ENCODE results near the gene APLF.

Gene APLF

GRCh38 chr2:68467077-68467960 lies at the start of gene APLF, which contains the start of gene FBXO48:
TSS of gene APLF (plus strand) at chr2:68467585. CDS start at chr2:68467732, 147 bp downstream.
TSS of gene FBXO48 (minus strand) at chr2:68467294. CDS start at chr2:68465145, 2,149 bp downstream.
- Histone ChIP-seq H3K4me2 (ENCODE audit: low read length) (peak within 1 kb of the TSS; percentile 90), H2AFZ (peak within 1 kb of the TSS; percentile 94), H3K36me3 (ENCODE audit: control insufficient read depth, insufficient read depth, low read length) (no peaks in the 10 kb centered on the region), H3K4me3 (ENCODE audit: low read depth, low read length) (peak within 1 kb of the TSS; percentile 90), H3K79me2 (no peaks in the 10 kb centered on the region), H3K4me1 (peaks cover 7% of the 10 kb centered on the region), H3K9ac (peak within 1 kb of the TSS; percentile 49), H3K9me3 (ENCODE audit: control insufficient read depth, low read length) (no peaks in the 10 kb centered on the region), H3K27ac (peak within 1 kb of the TSS; percentile 67), H3K27me3 (ENCODE audit: control insufficient read depth, insufficient read depth, low read length) (no peaks in the 10 kb centered on the region)
- no peak for TF ChIP-seq CTCF (IDR thresholded peaks at IDR 0.05)

GRCh38 chr2:68417926-68418325 lies 49.5 kb upstream of the APLF start:
- Histone ChIP-seq H3K36me3 (ENCODE audit: control insufficient read depth, insufficient read depth, low read length) (no peaks in the 10 kb centered on the region), H3K27ac (no peak overlapping the region), H3K27me3 (ENCODE audit: control insufficient read depth, insufficient read depth, low read length) (no peaks in the 10 kb centered on the region), H3K9me3 (ENCODE audit: control insufficient read depth, low read length) (no peaks in the 10 kb centered on the region), H3K4me1 (no peaks in the 10 kb centered on the region), H3K9ac (no peak overlapping the region), H2AFZ (no peak overlapping the region), H3K4me2 (ENCODE audit: low read length) (no peak overlapping the region), H3K4me3 (ENCODE audit: low read depth, low read length) (no peak overlapping the region), H3K79me2 (no peaks in the 10 kb centered on the region)
- TF ChIP-seq CTCF (IDR thresholded peaks at IDR 0.05), result no peak

GRCh38 chr2:68418419-68418818 lies 49.0 kb upstream of the APLF start:
- Histone ChIP-seq H3K9ac (no peak overlapping the region), H3K79me2 (no peaks in the 10 kb centered on the region), H3K27me3 (ENCODE audit: control insufficient read depth, insufficient read depth, low read length) (no peaks in the 10 kb centered on the region), H3K4me2 (ENCODE audit: low read length) (no peak overlapping the region), H3K4me3 (ENCODE audit: low read depth, low read length) (no peak overlapping the region), H3K36me3 (ENCODE audit: control insufficient read depth, insufficient read depth, low read length) (no peaks in the 10 kb centered on the region), H3K4me1 (no peaks in the 10 kb centered on the region), H3K27ac (no peak overlapping the region), H3K9me3 (ENCODE audit: control insufficient read depth, low read length) (no peaks in the 10 kb centered on the region), H2AFZ (no peak overlapping the region)
- no peak for TF ChIP-seq CTCF (IDR thresholded peaks at IDR 0.05)

DNA sequence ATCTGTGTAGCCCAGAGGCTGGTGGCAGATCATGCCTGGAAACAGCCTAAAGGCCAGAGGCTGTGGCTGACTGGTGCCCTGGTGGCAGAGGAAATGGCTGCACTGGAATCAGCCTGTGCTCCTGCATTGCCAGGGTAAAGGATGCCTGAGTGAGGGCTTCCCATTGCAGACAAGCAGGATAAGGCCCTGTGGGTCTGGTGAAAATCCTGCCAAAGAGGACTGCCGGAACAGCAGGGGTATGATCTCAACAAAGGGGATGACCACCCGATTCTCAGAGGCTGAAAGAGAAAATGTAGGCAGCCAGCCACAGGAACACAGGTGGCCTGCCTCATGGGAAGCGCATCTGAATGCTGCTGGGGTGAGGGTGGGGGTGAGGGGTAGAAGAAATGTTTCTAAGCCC lies 48.5 kb upstream of the APLF start:
- Histone ChIP-seq H3K27ac (no peak overlapping the region), H3K4me2 (ENCODE audit: low read length) (no peak overlapping the region)

More for the DNA sequence above, 48.5 kb upstream of the APLF start:
- H3K36me3 ChIP-seq (ENCODE audit: control insufficient read depth, insufficient read depth, low read length), result no peaks in the 10 kb centered on the region
- no peak overlapping the region for H3K4me3 ChIP-seq (ENCODE audit: low read depth, low read length)
- no peaks in the 10 kb centered on the region for H3K9me3 ChIP-seq (ENCODE audit: control insufficient read depth, low read length)
- no peaks in the 10 kb centered on the region for H3K79me2 ChIP-seq
- H3K9ac ChIP-seq, result no peak overlapping the region
- H2AFZ ChIP-seq, result no peak overlapping the region
- no peaks in the 10 kb centered on the region for H3K4me1 ChIP-seq
- H3K27me3 ChIP-seq (ENCODE audit: control insufficient read depth, insufficient read depth, low read length), result no peaks in the 10 kb centered on the region
- TF ChIP-seq CTCF (IDR thresholded peaks at IDR 0.05), result no peak
